HG02571 (cell line): Measurements from ENCODE around the gene KATNB1.

Experiments
- ATAC-seq: cut with Tn5 transposase; IDR thresholded peaks from one replicate; pipeline ENCODE4 v1.9.1; 2021; ENCODE audit warnings: mild to moderate bottlenecking, moderate library complexity; ENCODE audit not compliant: unreplicated experiment

Gene KATNB1, protein sequence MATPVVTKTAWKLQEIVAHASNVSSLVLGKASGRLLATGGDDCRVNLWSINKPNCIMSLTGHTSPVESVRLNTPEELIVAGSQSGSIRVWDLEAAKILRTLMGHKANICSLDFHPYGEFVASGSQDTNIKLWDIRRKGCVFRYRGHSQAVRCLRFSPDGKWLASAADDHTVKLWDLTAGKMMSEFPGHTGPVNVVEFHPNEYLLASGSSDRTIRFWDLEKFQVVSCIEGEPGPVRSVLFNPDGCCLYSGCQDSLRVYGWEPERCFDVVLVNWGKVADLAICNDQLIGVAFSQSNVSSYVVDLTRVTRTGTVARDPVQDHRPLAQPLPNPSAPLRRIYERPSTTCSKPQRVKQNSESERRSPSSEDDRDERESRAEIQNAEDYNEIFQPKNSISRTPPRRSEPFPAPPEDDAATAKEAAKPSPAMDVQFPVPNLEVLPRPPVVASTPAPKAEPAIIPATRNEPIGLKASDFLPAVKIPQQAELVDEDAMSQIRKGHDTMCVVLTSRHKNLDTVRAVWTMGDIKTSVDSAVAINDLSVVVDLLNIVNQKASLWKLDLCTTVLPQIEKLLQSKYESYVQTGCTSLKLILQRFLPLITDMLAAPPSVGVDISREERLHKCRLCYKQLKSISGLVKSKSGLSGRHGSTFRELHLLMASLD

GRCh38 chr16:57735755-57736418 is at the start of gene KATNB1:
TSS of gene KATNB1 (plus strand) at chr16:57735770. CDS start at chr16:57737244, 1,474 bp downstream.
- ATAC-seq, result no peak

GRCh38 chr16:57686577-57686976 is 49.0 kb upstream of the KATNB1 start:
- ATAC-seq, result no peak

- ATAC-seq, result no peak
Observed at GRCh38 chr16:57687363-57687929, 48.1 kb upstream of the KATNB1 start.

GRCh38 chr16:57688487-57688986 is 47.0 kb upstream of the KATNB1 start:
- ATAC-seq, result no peak

GRCh38 chr16:57688987-57689761 is 46.4 kb upstream of the KATNB1 start:
- ATAC-seq, result no peak

GRCh38 chr16:57689762-57690558 is 45.6 kb upstream of the KATNB1 start:
- no peak for ATAC-seq

DNA sequence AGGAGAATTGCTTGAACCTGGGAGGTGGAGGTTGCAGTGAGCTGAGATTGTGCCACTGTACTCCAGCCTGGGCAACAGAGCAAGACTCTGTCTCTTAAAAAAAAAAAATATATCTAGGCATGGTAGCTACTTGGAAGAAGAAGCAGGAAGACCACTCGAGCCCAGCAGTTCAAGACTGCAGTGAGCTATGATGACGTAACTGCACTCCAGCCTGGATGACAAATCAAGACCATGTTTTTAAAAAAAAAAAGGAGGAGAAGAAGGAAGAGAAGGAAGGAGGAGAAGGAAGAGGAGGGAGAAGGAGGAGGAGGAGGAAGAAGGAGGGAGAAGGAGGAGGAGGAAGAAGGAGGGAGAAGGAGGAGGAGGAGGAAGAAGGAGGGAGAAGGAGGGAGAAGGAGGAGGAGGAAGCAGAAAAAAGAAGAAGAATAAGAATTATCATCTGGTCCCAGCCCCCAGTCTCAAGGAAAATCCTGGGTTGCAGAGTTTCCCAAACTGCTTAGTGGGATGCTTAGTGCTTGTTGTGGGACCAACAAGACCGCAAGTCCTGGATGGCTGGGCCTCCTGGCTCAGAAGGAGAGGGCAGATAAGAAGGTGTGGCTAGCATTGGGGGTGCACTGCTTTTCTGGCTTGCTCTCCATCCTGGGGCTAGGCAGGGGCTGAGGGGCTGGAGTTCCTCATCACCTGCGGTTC is 44.6 kb upstream of the KATNB1 start:
- no peak for ATAC-seq

DNA sequence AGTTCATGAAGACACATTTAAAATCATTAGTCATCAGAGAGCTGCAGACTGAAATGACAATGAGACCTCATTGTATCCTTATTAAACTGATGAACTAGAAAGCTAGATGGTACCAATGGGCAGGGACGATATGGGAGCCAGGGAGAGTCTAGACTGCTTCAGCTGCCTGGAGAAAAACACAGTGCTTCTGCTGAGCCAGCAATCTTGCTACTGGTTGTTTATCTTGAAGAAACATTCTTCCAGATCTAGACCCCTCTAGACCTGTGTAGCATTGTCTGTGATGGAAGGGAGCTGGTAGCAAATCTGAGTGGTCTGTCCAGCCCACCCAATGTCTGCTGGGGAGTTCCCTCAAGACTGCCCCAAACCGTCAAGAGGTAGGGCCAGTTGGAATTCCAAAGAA is 42.9 kb upstream of the KATNB1 start:
- no peak for ATAC-seq

GRCh38 chr16:57693550-57693949 is 42.0 kb upstream of the KATNB1 start:
- ATAC-seq, result no peak

- no peak for ATAC-seq
Observed at GRCh38 chr16:57694231-57694724, 41.3 kb upstream of the KATNB1 start.

GRCh38 chr16:57694725-57695679 is 40.6 kb upstream of the KATNB1 start, which contains the start of gene DRC7:
TSS of gene DRC7 (plus strand) at chr16:57694806. CDS start at chr16:57697950, 3,144 bp downstream.
- no peak for ATAC-seq

DNA sequence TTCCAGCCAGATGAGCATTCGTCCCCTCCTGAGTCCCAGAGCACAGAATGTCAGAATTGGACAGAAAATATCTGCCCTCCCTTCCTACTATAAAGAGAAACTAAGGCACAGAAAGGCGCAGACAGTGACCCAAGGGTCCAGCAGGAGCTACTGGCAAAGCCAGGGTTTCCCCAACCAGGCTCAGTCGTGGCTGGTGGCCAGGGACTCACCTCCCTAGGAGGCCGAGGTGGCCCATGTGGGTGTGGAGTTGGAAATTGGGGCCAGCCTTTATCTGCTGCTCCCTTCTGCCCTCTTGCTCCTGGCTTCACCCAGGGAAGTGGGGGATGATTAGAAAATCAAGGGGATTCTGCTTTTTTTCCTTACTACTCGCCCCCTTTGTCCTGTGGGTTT is 39.9 kb upstream of the KATNB1 start:
- no peak for ATAC-seq

- ATAC-seq, result no peak
Observed at GRCh38 chr16:57696240-57696639, 39.3 kb upstream of the KATNB1 start.

DNA sequence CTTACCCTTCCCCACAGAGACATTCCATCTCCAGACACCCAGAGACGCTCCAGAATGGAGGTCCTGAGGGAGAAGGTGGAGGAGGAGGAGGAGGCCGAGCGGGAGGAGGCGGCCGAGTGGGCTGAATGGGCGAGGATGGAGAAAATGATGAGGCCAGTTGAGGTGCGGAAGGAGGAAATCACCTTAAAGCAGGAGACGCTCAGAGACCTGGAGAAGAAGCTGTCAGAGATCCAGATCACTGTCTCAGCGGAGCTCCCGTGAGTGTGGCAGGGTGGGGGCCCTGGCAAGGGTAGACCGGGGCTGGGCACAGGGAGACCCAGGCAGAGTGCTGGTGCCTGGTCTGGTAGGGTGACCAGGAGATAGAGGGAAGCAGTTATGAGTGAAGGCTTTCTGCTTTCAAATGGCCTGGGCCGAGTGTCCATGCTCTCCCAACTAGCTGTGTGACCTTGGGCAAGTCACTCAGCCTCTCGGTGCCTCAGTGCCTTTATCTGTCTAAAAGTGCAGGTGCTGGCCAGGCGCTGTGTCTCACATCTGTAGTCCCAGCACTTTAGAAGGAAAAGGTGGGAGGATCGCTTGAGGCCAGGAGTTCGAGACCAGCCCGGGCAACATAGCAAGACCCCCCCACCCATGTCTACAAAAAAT is 37.6 kb upstream of the KATNB1 start:
- no peak for ATAC-seq

DNA sequence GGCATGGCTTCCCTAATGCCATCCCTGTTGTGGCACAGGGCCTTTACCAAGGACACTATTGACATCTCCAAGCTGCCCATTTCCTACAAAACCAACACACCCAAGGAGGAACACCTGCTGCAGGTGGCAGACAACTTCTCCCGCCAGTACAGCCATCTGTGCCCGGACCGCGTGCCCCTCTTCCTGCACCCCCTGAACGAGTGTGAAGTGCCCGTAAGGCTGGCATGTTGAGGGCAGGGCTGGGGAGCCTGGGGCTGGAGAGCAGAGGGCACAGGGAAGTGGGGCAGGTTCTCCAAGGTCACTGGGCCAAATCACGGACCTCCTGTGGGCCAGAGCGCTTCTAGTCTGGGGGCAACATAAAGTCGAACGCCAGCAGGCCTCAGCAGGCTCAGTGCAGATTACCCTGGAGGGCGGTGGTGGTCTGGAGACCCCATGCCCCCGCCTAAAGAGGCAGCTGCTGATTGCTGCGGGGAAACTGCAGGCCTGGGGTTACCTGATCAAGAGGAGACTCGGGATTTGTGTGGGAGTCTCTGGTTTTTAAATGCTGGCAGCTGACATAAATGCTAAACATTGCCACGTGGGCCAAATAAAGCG is 36.7 kb upstream of the KATNB1 start:
- no peak for ATAC-seq

GRCh38 chr16:57699481-57699880 is 36.1 kb upstream of the KATNB1 start:
- no peak for ATAC-seq

- no peak for ATAC-seq
Observed at GRCh38 chr16:57699899-57700298, 35.7 kb upstream of the KATNB1 start.
